GM12878 (cell line): ENCODE data around the gene RAB10. TPM values are rescaled to one million over a fixed set of nuclear protein-coding genes. Genes with fewer than 3 reads are reported as not detected.

Experiments used
- ATF2 ChIP-seq: IDR thresholded peaks from 2 replicates; pipeline ENCODE4 v1.6.1; 2012; ENCODE audit warnings: low read length, inconsistent platforms
- BACH1 ChIP-seq: fragments of 450-650 bp; IDR thresholded peaks from 2 replicates; pipeline ENCODE4 v1.6.1; 2017; ENCODE audit warnings: mild to moderate bottlenecking, borderline replicate concordance
- BCL11A ChIP-seq: IDR thresholded peaks from 2 replicates; pipeline ENCODE4 v1.6.1; 2011; ENCODE audit warnings: low read depth, low read length
- CREM ChIP-seq: IDR thresholded peaks from 2 replicates; pipeline ENCODE4 v1.6.1; 2014; ENCODE audit warnings: antibody characterized with exemption, low read depth
- EED ChIP-seq: sonication (generic); IDR thresholded peaks from 2 replicates; pipeline ENCODE4 v1.6.1; 2016; ENCODE audit warnings: antibody characterized with exemption, low read depth
- ETV6 ChIP-seq, 2 experiments: fragments of 450-650 bp in 1 of 2; IDR thresholded peaks in 1 of 2; conservative IDR thresholded peaks in 1 of 2; 2 replicates each; pipeline ENCODE4 v1.6.1; 2014; ENCODE audit warnings: antibody characterized with exemption in 1 of 2, borderline replicate concordance in 1 of 2, low read depth in 1 of 2, mild to moderate bottlenecking in 1 of 2, moderate library complexity in 1 of 2
- FOS ChIP-seq: IDR thresholded peaks from 3 replicates; pipeline ENCODE4 v1.6.1; 2011; ENCODE audit warnings: borderline replicate concordance; ENCODE audit not compliant: insufficient read length; ENCODE audit errors: extremely low read depth
- HDAC2 ChIP-seq: fragments of 200-600 bp; sonication (generic); IDR thresholded peaks from 2 replicates; pipeline ENCODE4 v1.6.1; 2017
- MAX ChIP-seq: IDR thresholded peaks from 2 replicates; pipeline ENCODE4 v1.6.1; 2012; ENCODE audit warnings: low read depth, low read length, improper control_type of control experiment
- MTA2 ChIP-seq: fragments of 450-650 bp; IDR thresholded peaks from 2 replicates; pipeline ENCODE4 v1.6.1; 2016; ENCODE audit warnings: low read depth, mild to moderate bottlenecking, moderate library complexity
- MTA3 ChIP-seq: IDR thresholded peaks from 2 replicates; pipeline ENCODE4 v1.6.1; 2012; ENCODE audit warnings: low read length, inconsistent platforms, borderline replicate concordance
- MYB ChIP-seq: fragments of 150-350 bp; IDR thresholded peaks from 2 replicates; pipeline ENCODE4 v1.6.1; 2014; ENCODE audit warnings: mild to moderate bottlenecking, low read depth, low read length, borderline replicate concordance
- NBN ChIP-seq: fragments of 450-650 bp; IDR thresholded peaks from 2 replicates; pipeline ENCODE4 v1.6.1; 2016
- RCOR1 ChIP-seq: conservative IDR thresholded peaks from 2 replicates; pipeline ENCODE4 v1.6.1; 2012; ENCODE audit warnings: low read depth, low read length, improper control_type of control experiment
- SMAD5 ChIP-seq: IDR thresholded peaks from 2 replicates; pipeline ENCODE4 v1.6.1; 2016; ENCODE audit warnings: antibody characterized with exemption, low read depth
- SRF ChIP-seq, 2 experiments: IDR thresholded peaks; 2 replicates each; pipeline ENCODE4 v1.6.1; 2011; ENCODE audit warnings: low read depth in 2 of 2, low read length in 2 of 2, mild to moderate bottlenecking in 1 of 2, moderate library complexity in 1 of 2
- STAT1 ChIP-seq: fragments of 450-650 bp; conservative IDR thresholded peaks from 2 replicates; pipeline ENCODE4 v1.6.1; 2014; ENCODE audit warnings: antibody characterized with exemption, mild to moderate bottlenecking
- TCF12 ChIP-seq: IDR thresholded peaks from 2 replicates; pipeline ENCODE4 v1.6.1; 2011; ENCODE audit warnings: low read depth, mild to moderate bottlenecking, low read length
- WRNIP1 ChIP-seq: IDR thresholded peaks from 2 replicates; pipeline ENCODE4 v1.6.1; 2011; ENCODE audit warnings: low read depth, low read length, improper control_type of control experiment, borderline replicate concordance
- ZBED1 ChIP-seq: IDR thresholded peaks from 2 replicates; pipeline ENCODE4 v1.6.1; 2016; ENCODE audit warnings: borderline replicate concordance
- ZBTB11 ChIP-seq: fragments of 450-650 bp; formaldehyde crosslinking; IDR thresholded peaks from 2 replicates; pipeline ENCODE4 v1.5.0; 2022; ENCODE audit warnings: mild to moderate bottlenecking, missing genetic modification characterization
- ZNF207 ChIP-seq: fragments of 450-650 bp; IDR thresholded peaks from 2 replicates; pipeline ENCODE4 v1.6.1; 2014; ENCODE audit warnings: antibody characterized with exemption, mild to moderate bottlenecking, borderline replicate concordance
- ZNF24 ChIP-seq: fragments of 450-650 bp; IDR thresholded peaks from 2 replicates; pipeline ENCODE4 v1.6.1; 2017; ENCODE audit warnings: antibody characterized with exemption, mild to moderate bottlenecking
- ZNF384 ChIP-seq: IDR thresholded peaks from 2 replicates; pipeline ENCODE4 v1.6.1; 2012; ENCODE audit warnings: low read depth, mild to moderate bottlenecking, low read length, improper control_type of control experiment, borderline replicate concordance
- polyA plus RNA-seq, 11 experiments: library from polyadenylated mRNA; depleted of rRNA in 4 of 11; unstranded in 6 of 11; stranded (reverse) in 5 of 11; fragments of >200 nt; fragmentation: Nextera tagmentation in 4 of 11; fragmentation: Illumina TruSeq in 1 of 11; extraction: Ambion mirVana in 4 of 11; extraction: Trizol in 1 of 11; gene quantifications; 1 replicate in 1 of 11; 2 replicates in 10 of 11; pipeline versions ENCODE4 v1.2.1 to v1.2.3, GENCODE V29; 2011 to 2016; ENCODE audit warnings: inconsistent platforms in 2 of 11, missing spikeins in 2 of 11, low read depth in 1 of 11
- total RNA-seq, 4 experiments: library from RNA; depleted of rRNA in 3 of 4; stranded (reverse); fragments of >200 nt in 3 of 4; fragmentation: Illumina TruSeq in 1 of 4; extraction: Trizol in 1 of 4; gene quantifications; 2 replicates each; pipeline versions ENCODE4 v1.2.1 to v1.2.3, GENCODE V29; 2013 to 2021
- TF ChIP-seq, protein P1 (sequence below): fragments of 450-650 bp; IDR thresholded peaks from 2 replicates; pipeline ENCODE4 v1.6.1; 2018; ENCODE audit warnings: borderline replicate concordance, mild to moderate bottlenecking; ENCODE audit not compliant: partially characterized antibody

Gene RAB10
- total and polyA plus RNA-seq, 10 of the 15 experiments (the other 5 are each of a cell fraction or from before 2014, with no cell fraction given): 13.3 to 109 (median 82.0) TPM

- TF ChIP-seq ZBTB11 (CRISPR knock-in tag): no peak
- TF ChIP-seq MAX: no peak
- TF ChIP-seq HDAC2: no peak
- peak; percentile 45; the same call in 1 of the 2 replicates for TF ChIP-seq MTA2
- peak; percentile 36; the same call in 1 of the 2 replicates for TF ChIP-seq EED
- no peak for TF ChIP-seq BACH1
- no peak for TF ChIP-seq BCL11A
- no peak for TF ChIP-seq MYB
- no peak for TF ChIP-seq ZBED1
- TF ChIP-seq MTA3: no peak
- TF ChIP-seq NBN: peak; percentile 53; the same call in 1 of the 2 replicates
- TF ChIP-seq, protein P1, sequence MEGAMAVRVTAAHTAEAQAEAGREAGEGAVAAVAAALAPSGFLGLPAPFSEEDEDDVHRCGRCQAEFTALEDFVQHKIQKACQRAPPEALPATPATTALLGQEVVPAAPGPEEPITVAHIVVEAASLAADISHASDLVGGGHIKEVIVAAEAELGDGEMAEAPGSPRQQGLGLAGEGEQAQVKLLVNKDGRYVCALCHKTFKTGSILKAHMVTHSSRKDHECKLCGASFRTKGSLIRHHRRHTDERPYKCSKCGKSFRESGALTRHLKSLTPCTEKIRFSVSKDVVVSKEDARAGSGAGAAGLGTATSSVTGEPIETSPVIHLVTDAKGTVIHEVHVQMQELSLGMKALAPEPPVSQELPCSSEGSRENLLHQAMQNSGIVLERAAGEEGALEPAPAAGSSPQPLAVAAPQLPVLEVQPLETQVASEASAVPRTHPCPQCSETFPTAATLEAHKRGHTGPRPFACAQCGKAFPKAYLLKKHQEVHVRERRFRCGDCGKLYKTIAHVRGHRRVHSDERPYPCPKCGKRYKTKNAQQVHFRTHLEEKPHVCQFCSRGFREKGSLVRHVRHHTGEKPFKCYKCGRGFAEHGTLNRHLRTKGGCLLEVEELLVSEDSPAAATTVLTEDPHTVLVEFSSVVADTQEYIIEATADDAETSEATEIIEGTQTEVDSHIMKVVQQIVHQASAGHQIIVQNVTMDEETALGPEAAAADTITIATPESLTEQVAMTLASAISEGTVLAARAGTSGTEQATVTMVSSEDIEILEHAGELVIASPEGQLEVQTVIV: no peak
- no peak for TF ChIP-seq CREM
- no peak for TF ChIP-seq TCF12
- TF ChIP-seq STAT1: no peak
- no peak for TF ChIP-seq ETV6 (conservative IDR thresholded peaks at IDR 0.05 in 1 of 2, IDR thresholded peaks at IDR 0.05 in 1 of 2; ENCODE audit: borderline replicate concordance in 1 of 2, low read depth in 1 of 2)
- TF ChIP-seq ZNF24: no peak
- TF ChIP-seq ZNF384: peak; percentile 60; the same call in 1 of the 2 replicates
- no peak for TF ChIP-seq SRF (IDR thresholded peaks at IDR 0.05; ENCODE audit: low read depth in 2 of 2, low read length in 2 of 2)
- no peak for TF ChIP-seq ZNF207
- no peak for TF ChIP-seq WRNIP1
- TF ChIP-seq ATF2: no peak
- TF ChIP-seq FOS: no peak
- no peak for TF ChIP-seq SMAD5
- TF ChIP-seq RCOR1: no peak
Observed at GRCh38 chr2:26043862-26044696, 10.2 kb downstream of the RAB10 start (continued).
